OCI-LY7 (cell line): ENCODE results near the gene CGNL1. TPM values are rescaled to one million over a fixed set of nuclear protein-coding genes. Genes with fewer than 3 reads are reported as not detected.

ENCODE experiments used
- BruUV-seq: library from RNA; stranded (reverse); fragments of 400-500 nt; replicated peaks from 2 replicates; lab custom pipeline; 2021; lab: Mats Ljungman, UMichigan
- CTCF ChIA-PET: fragments of 300-600 bp; sonication (Branson Sonifier 250); formaldehyde crosslinking; loops from one replicate; lab custom pipeline; 2022; ENCODE audit warnings: antibody characterized with exemption; ENCODE audit not compliant: unreplicated experiment; lab: Charles Lee
- POLR2A ChIA-PET: fragments of 300-600 bp; sonication (Branson Sonifier 250); formaldehyde crosslinking; loops from one replicate; lab custom pipeline; 2022; ENCODE audit warnings: antibody characterized with exemption; lab: Charles Lee
- DNase-seq: peaks from one replicate; pipeline ENCODE4 v3.0.0-alpha.2; 2015; ENCODE audit warnings: low spot score
- H2AFZ ChIP-seq: fragments of 200-600 bp; sonication (generic), shearing (Covaris generic); 2 replicates; pipeline ENCODE4 v1.6.1; 2014; ENCODE audit warnings: mild to moderate bottlenecking, antibody characterized with exemption, low read length, moderate library complexity
- H3K27ac ChIP-seq: fragments of 200-600 bp; sonication (generic); 2 replicates; pipeline ENCODE4 v1.5.1; 2014; ENCODE audit warnings: mixed run types, low read depth, mild to moderate bottlenecking, moderate library complexity, low read length, inconsistent platforms; ENCODE audit not compliant: poor library complexity, severe bottlenecking
- H3K36me3 ChIP-seq: fragments of 200-600 bp; sonication (generic); 2 replicates; pipeline ENCODE4 v1.6.1; 2014; ENCODE audit warnings: mild to moderate bottlenecking, antibody characterized with exemption, low read length, moderate library complexity, mixed read lengths; ENCODE audit not compliant: insufficient read depth
- H3K4me1 ChIP-seq: fragments of 200-600 bp; sonication (generic); 2 replicates; pipeline ENCODE4 v1.5.1; 2014; ENCODE audit warnings: mild to moderate bottlenecking, low read length; ENCODE audit not compliant: insufficient read depth, poor library complexity, severe bottlenecking
- H3K4me2 ChIP-seq: fragments of 200-600 bp; sonication (generic); 2 replicates; pipeline ENCODE4 v1.6.1; 2014; ENCODE audit warnings: mild to moderate bottlenecking, low read length
- H3K4me3 ChIP-seq: fragments of 200-600 bp; sonication (generic); 2 replicates; pipeline ENCODE4 v1.5.1; 2014; ENCODE audit warnings: mild to moderate bottlenecking, low read depth, low read length; ENCODE audit not compliant: poor library complexity, severe bottlenecking
- H3K79me2 ChIP-seq: fragments of 200-600 bp; sonication (generic); 2 replicates; pipeline ENCODE4 v1.6.1; 2016; ENCODE audit warnings: low read depth, mild to moderate bottlenecking, low read length, moderate library complexity, mixed read lengths; ENCODE audit not compliant: insufficient read depth
- H3K9me2 ChIP-seq: fragments of 200-600 bp; sonication (generic); 2 replicates; pipeline ENCODE4 v1.6.1; 2016; ENCODE audit warnings: mild to moderate bottlenecking, low read length, mixed read lengths; ENCODE audit not compliant: insufficient read depth
- H3K9me3 ChIP-seq: fragments of 200-600 bp; sonication (generic); 2 replicates; pipeline ENCODE4 v1.6.1; 2014; ENCODE audit warnings: mild to moderate bottlenecking, mixed run types, low read length, mixed read lengths
- H4K20me1 ChIP-seq: fragments of 200-600 bp; sonication (generic); 2 replicates; pipeline ENCODE4 v1.6.1; 2014; ENCODE audit warnings: mild to moderate bottlenecking, antibody characterized with exemption, low read length, moderate library complexity, mixed read lengths; ENCODE audit not compliant: insufficient read depth
- CTCF ChIP-seq: fragments of 200-600 bp; sonication (generic); conservative IDR thresholded peaks from 2 replicates; pipeline ENCODE4 v1.5.1; 2014; ENCODE audit warnings: mild to moderate bottlenecking, antibody characterized with exemption, low read length, moderate library complexity, mixed read lengths
- EZH2phosphoT487 ChIP-seq: fragments of 200-600 bp; sonication (generic); IDR thresholded peaks from 2 replicates; pipeline ENCODE4 v1.6.1; 2018; ENCODE audit warnings: low read depth, borderline replicate concordance, mild to moderate bottlenecking, mixed run types, antibody characterized with exemption, low read length, moderate library complexity, mixed read lengths
- intact Hi-C: fragments of 100-400 bp; cut with micrococcal nuclease; formaldehyde crosslinking; loops from one replicate; pipeline ENCODE4 v1.10.0; 2022; ENCODE audit not compliant: unreplicated experiment
- total RNA-seq, 2 experiments: library from RNA; depleted of rRNA in 1 of 2; stranded (reverse); fragments of >200 nt in 1 of 2; shearing (Covaris generic) in 1 of 2; gene quantifications; 2 replicates each; pipeline ENCODE4 v1.2.3, GENCODE V29; 2014 to 2022

Gene CGNL1
- total RNA-seq, 2 experiments from 2014 or later: 0.04 TPM; not detected in 1

DNA sequence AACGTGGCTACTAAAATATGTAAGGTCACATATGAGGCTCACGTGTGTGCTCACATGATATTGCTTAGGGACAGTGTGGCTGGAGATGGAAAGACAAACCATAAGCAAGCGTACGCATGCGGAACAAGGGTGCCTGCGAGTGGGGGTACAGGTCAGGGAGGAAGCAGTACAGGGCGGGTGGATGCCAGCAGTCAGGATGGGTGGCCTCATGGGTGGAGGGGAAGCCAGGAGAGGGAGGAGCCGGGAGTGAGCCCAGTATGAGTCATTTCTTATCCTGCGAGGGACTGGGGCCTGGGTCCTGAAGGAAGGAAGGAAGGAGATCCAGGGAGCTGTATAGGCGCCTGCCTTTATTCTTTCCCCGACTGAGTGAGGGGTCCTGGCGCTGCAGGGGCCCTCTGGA lies 42.0 kb upstream of the CGNL1 start:
- no peaks in the 10 kb centered on the region for H3K36me3 ChIP-seq
- CTCF ChIA-PET: no interaction called here
- intact Hi-C loops: no loop called here
- no peak overlapping the region for H3K27ac ChIP-seq
- H2AFZ ChIP-seq: no peak overlapping the region
- no peak overlapping the region for H3K4me3 ChIP-seq
- H3K4me2 ChIP-seq: no peak overlapping the region
- H3K9me2 ChIP-seq: no peaks in the 10 kb centered on the region
- no peaks in the 10 kb centered on the region for H3K4me1 ChIP-seq
- POLR2A ChIA-PET: no interaction called here
- BruUV-seq: no TSS peak
- no peaks in the 10 kb centered on the region for H3K79me2 ChIP-seq
- no peak for DNase-seq
- TF ChIP-seq CTCF: no peak
- TF ChIP-seq EZH2phosphoT487: no peak
- no peaks in the 10 kb centered on the region for H4K20me1 ChIP-seq
- H3K9me3 ChIP-seq: no peaks in the 10 kb centered on the region

DNA sequence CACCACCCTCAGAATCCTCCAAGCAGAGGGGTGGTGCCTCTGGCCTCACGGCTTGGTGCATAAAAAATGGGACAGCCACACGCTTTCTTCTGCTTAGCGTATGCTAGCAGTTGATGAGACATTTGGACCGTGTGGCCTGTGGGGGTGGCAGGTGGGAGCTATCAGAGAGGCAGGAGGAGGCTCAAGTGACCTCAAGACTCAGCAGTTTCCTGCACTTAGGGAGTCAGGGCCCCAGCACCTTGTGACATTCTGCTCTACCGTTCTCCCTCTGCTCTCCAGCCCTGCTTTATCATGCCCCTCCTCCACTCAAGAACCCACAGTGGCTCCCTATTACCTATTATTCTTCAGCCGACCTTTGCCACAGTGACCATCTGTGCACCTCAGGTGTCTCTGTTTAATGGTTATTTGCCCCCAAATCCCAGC lies 41.0 kb upstream of the CGNL1 start:
- H2AFZ ChIP-seq: no peak overlapping the region
- no peaks in the 10 kb centered on the region for H3K36me3 ChIP-seq
- no peak overlapping the region for H3K27ac ChIP-seq
- DNase-seq: no peak
- H3K79me2 ChIP-seq: no peaks in the 10 kb centered on the region
- H3K9me2 ChIP-seq: no peaks in the 10 kb centered on the region
- H3K4me1 ChIP-seq: no peaks in the 10 kb centered on the region
- H3K4me3 ChIP-seq: no peak overlapping the region
- no peaks in the 10 kb centered on the region for H4K20me1 ChIP-seq
- ChIA-PET CTCF (no interaction called here), POLR2A (interaction anchor here (0.6 kb wide), 1 partner anchor 11 kb away, joined by 4 read pairs; no protein-coding TSS in a partner anchor)
- BruUV-seq: no TSS peak
- intact Hi-C loops: no loop called here
- H3K4me2 ChIP-seq: no peak overlapping the region
- H3K9me3 ChIP-seq: no peaks in the 10 kb centered on the region
- TF ChIP-seq CTCF (no peak), EZH2phosphoT487 (no peak)

GRCh38 chr15:57335719-57336118 lies 40.6 kb upstream of the CGNL1 start:
- no peaks in the 10 kb centered on the region for H3K9me2 ChIP-seq
- intact Hi-C loops: no loop called here
- POLR2A ChIA-PET: interaction anchor here (0.6 kb wide), 1 partner anchor 11 kb away, joined by 4 read pairs; no protein-coding TSS in a partner anchor
- H3K27ac ChIP-seq: no peak overlapping the region
- BruUV-seq: no TSS peak
- H2AFZ ChIP-seq: no peak overlapping the region
- H3K79me2 ChIP-seq: no peaks in the 10 kb centered on the region
- no peaks in the 10 kb centered on the region for H3K4me1 ChIP-seq
- no peaks in the 10 kb centered on the region for H3K36me3 ChIP-seq
- DNase-seq: no peak
- H3K9me3 ChIP-seq: no peaks in the 10 kb centered on the region
- H3K4me3 ChIP-seq: no peak overlapping the region
- no peaks in the 10 kb centered on the region for H4K20me1 ChIP-seq
- TF ChIP-seq CTCF (no peak), EZH2phosphoT487 (no peak)
- no peak overlapping the region for H3K4me2 ChIP-seq
- CTCF ChIA-PET: no interaction called here
